Esophagus squamous epithelium (tissue), 4 donors: ENCODE measurements around the gene KLF8.

Source experiments
- POLR2A ChIP-seq, 4 donors: fragments of 450-650 bp; IDR thresholded peaks; one replicate each; pipeline ENCODE4 v1.6.1; 2017; ENCODE audit warnings: antibody characterized with exemption in 4 of 4, mild to moderate bottlenecking in 4 of 4, moderate library complexity in 3 of 4
- TF ChIP-seq, protein P1 (sequence below), 6 experiments: fragments of 450-650 bp in 4 of 6; fragments of 200-600 bp in 2 of 6; sonication (generic) in 2 of 6; IDR thresholded peaks; one replicate each; pipeline ENCODE4 v1.5.1; 2016 to 2019; ENCODE audit warnings: antibody characterized with exemption in 6 of 6, mild to moderate bottlenecking in 4 of 6, moderate library complexity in 4 of 6

DNA sequence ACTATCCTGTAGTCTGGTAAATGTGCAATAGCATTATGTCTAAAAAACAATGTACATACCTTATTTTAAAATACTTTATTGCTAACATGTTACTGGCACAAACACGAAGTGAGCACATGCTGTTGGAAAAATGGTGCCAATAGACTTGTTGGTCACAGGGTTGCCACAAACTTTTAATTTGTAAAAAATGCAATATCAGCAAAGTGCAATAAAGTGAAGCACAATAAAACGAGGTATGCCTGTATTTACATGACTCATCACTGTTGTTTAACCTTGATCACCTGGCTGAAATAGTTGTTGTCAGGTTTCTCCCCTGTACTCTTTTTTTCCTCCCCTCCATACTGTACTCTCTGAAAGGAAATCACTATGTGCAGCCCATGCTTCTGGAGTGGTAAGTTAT, 56.5 kb downstream of the KLF8 start:
- TF ChIP-seq POLR2A (IDR thresholded peaks at IDR 0.05) = no peak
- TF ChIP-seq, protein P1, sequence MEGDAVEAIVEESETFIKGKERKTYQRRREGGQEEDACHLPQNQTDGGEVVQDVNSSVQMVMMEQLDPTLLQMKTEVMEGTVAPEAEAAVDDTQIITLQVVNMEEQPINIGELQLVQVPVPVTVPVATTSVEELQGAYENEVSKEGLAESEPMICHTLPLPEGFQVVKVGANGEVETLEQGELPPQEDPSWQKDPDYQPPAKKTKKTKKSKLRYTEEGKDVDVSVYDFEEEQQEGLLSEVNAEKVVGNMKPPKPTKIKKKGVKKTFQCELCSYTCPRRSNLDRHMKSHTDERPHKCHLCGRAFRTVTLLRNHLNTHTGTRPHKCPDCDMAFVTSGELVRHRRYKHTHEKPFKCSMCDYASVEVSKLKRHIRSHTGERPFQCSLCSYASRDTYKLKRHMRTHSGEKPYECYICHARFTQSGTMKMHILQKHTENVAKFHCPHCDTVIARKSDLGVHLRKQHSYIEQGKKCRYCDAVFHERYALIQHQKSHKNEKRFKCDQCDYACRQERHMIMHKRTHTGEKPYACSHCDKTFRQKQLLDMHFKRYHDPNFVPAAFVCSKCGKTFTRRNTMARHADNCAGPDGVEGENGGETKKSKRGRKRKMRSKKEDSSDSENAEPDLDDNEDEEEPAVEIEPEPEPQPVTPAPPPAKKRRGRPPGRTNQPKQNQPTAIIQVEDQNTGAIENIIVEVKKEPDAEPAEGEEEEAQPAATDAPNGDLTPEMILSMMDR (IDR thresholded peaks at IDR 0.05) = no peak
